Left forelimb (tissue), 1 donor: Measurements from ENCODE around the gene CELA3A.
"Not testable (repeated sequence)": the region's sequence is repeated elsewhere in the genome, so short reads cannot be mapped to it uniquely, and the experiment has no call there.

ENCODE experiments used
- DNase-seq: peaks from one replicate; pipeline ENCODE4 v3.0.0-alpha.2; 2018; ENCODE audit warnings: low spot score

The CELA3A gene

DNA sequence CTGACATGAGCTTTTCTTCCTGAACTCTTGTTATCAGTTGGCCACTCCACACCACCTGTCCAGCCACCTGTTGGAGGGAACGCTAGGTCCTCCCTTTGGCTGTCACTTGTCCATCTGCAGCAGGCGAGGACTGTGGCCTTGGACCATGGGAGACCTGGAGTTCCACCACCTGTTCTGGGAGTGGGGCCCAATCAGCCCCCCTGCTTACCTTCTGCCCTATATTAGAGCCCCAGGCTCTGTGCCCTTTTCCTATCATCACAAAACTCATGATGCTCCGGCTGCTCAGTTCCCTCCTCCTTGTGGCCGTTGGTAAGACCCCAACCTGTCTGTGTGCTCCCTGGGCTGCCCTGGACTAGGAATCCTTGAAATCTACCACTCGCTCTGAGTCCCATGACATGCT, at the start of gene CELA3A:
Gene CELA3A (plus strand): TSS at position 249 of the 400 bp plus-strand sequence. CDS start 18 bp downstream, at position 267.
- no peak for DNase-seq

- DNase-seq = no peak
These were observed 48.5 kb upstream of the CELA3A start for GRCh38 chr1:21952786-21953520.

GRCh38 chr1:21955058-21955457, 46.4 kb upstream of the CELA3A start:
- DNase-seq = no peak

DNA sequence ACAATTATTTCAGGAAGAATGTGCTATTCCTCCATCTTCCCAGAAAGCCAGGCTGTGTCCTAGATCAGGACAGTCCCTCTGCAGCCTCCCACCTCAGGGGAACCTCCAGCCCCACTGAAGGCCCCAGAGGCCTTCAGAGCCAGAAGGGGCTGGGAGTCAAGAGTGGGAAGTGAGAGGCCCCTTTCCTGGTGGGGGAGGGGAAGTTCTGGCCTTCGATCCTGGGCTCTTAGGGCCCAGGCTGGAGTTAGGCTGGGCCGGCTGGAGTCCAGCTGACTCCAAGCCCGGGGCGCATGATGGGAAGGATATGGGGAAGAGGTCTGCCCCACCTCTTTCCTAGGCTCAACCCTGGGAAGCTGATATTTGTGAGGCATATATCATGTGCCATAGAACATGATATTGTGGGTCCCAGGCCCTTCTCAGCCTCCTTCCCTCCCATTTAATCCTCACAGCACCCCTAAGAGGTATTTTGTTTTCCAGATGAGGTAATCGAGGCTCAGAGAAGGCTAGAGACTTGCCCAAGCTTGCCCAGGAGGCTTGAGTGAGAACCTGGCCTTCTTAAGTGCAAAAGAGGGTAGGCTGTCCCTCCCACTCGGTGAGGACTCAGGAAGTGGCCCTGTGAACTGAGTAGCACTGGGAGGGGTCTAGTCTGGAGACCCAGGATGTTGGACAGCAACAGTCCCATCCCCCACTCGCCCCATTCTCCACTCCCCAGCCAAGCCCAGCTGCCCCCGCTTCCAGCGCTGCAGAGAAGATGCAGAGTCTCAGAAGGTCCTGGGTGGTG, 45.8 kb upstream of the CELA3A start:
- DNase-seq = no peak

GRCh38 chr1:21956720-21957552, 44.5 kb upstream of the CELA3A start:
- no peak for DNase-seq

DNA sequence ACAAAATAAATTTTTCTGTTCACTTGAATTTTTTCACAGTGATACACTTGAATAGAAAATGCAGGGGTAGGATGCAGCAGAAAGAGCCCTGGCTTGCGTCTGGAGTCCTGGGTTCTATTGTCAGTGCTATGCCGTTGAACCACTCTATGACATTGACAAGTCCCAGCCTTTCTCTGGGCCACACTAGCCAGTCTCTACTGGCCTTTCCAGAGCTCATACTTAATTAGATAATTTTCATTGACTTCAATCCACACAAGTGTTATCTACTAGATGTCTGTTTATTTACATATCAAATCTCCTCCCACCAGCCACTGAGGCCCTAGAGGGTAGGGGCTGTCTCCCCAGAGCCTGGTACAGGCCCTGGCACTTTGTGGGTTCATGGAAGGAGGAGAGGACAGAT, 40.1 kb upstream of the CELA3A start:
- DNase-seq = no peak

DNA sequence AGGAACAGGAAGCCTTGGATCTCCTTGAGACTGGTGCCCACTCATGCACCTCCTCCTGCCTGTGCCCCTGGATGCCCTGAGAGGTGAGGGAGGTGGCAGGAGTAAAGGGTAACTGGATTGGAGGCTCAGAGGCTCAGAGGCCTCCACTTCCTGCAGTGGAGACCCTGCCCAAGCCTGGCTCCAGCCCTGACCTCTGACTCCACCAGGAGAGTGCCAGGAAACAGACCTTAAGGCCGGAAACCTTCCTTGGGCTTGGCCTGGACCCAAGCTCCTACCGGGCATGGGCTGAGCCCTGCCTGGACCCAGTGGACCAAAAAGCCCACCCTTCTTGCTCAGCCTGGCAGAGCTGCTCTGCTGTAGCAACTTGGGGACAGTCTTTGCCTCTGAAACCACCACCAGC, 39.7 kb upstream of the CELA3A start:
- no peak for DNase-seq

- peak; percentile 83 for DNase-seq
These were observed 37.8 kb upstream of the CELA3A start for GRCh38 chr1:21963477-21964217.

GRCh38 chr1:21966247-21967000, 35.0 kb upstream of the CELA3A start:
- DNase-seq = no peak

GRCh38 chr1:21967216-21967615, 34.2 kb upstream of the CELA3A start:
- DNase-seq = not testable (repeated sequence)

DNA sequence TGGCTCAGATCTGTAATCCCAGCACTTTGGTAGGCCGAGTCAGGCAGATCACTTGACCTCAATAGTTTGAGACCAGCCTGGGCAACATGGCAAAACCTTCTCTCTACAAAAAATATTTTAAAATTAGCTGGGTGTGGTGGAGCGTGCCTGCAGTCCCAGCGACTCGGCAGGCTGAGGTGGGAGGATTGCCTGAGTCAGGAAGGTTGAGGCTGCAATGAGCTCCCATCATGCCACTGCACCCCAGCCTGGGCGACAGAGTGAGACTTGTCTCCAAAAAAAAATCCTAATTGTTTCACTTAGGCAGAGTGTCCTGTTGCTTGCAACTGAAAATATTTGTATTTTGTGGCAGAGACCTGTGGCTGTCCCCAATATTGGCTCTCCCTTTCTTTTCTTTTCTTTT, 32.4 kb upstream of the CELA3A start:
- not testable (repeated sequence) for DNase-seq

- DNase-seq = not testable (repeated sequence)
These were observed 30.9 kb upstream of the CELA3A start for GRCh38 chr1:21970523-21970922.

DNA sequence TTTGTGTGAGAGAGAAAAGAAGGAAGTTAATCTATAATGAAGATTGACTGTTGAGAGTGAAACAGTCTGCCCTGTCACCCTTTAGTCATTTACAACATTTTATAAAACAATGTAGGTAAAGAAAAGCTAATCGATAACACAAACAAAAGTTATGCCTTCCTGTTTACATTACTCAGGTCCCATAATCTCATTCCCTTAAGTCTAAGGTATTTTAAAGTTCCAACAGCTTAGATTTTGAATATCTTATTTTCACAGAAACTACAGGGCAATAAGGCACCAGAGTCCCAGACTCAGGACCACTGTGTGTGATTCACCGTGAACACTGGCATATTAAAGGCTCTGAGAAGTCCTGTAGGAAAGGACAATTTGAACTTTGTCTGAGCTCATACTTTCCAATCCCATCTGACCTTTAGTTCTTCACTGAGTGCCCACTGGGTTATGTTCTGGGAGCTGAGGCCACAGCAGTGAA, 28.4 kb upstream of the CELA3A start:
- DNase-seq = not testable (repeated sequence)

GRCh38 chr1:21973948-21974347, 27.5 kb upstream of the CELA3A start:
- not testable (repeated sequence) for DNase-seq

DNA sequence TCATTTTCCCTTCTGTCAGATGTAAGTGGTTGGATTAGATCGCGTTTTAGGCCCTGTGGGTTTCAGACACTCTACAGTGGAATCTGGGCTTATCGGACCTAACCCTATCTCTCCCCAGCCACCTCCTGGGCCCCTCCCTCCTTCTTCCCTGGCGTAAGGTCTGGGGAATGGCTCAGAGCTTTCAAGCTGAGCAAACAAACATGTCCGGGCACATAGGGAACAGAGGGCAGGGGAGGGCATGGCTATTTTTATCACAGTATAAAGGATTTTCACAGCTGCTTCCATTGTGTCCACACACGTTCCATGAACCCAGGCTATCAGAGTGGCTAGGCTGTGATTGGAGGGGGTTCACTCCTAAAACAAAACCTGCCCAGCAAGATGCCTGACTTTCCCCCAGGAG, 26.8 kb upstream of the CELA3A start:
- not testable (repeated sequence) for DNase-seq

DNA sequence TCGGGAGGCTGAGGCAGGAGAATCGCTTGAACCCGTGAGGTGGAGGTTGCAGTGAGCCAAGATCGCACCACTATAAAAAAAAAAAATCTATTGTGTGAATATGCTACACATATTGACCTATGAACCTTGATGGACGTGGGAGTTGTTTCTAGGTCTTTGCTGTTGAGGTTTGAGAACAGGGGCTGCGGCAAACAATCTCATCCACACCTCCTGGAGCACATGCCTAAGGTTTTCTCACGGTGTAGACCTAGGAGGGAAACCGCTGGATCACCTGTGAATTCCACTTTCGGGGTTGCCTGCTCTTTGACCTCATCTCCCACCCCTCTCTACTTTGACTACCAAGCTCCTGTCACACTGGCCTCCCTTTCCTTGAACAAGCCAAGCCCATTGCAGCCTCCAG, 26.2 kb upstream of the CELA3A start:
- DNase-seq = not testable (repeated sequence)

DNA sequence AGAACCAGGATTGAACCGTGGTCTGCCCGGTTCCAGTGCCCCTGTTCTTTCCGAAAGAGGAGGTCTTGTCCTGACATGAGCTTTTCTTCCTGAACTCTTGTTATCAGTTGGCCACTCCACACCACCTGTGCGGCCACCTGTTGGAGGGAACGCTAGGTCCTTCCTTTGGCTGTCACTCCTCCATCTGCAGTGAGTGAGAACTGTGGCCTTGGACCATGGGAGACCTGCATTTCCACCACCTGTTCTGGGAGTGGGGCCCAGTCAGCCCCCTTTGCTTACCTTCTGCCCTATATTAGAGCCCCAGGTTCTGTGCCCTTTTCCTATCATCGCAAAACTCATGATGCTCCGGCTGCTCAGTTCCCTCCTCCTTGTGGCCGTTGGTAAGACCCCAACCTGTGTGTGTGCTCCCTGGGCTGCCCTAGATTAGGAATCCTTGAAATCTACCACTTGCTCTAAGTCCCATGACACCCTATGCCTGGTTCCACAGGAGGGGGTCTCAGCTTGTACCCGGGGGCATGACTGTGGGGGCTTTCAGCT, 24.7 kb upstream of the CELA3A start, which contains the start of gene CELA3B:
Gene CELA3B (plus strand): TSS at position 320 of the 537 bp plus-strand sequence. CDS start 18 bp downstream, at position 338.
- not testable (repeated sequence) for DNase-seq

GRCh38 chr1:21978209-21978608, 23.2 kb upstream of the CELA3A start:
- not testable (repeated sequence) for DNase-seq

DNA sequence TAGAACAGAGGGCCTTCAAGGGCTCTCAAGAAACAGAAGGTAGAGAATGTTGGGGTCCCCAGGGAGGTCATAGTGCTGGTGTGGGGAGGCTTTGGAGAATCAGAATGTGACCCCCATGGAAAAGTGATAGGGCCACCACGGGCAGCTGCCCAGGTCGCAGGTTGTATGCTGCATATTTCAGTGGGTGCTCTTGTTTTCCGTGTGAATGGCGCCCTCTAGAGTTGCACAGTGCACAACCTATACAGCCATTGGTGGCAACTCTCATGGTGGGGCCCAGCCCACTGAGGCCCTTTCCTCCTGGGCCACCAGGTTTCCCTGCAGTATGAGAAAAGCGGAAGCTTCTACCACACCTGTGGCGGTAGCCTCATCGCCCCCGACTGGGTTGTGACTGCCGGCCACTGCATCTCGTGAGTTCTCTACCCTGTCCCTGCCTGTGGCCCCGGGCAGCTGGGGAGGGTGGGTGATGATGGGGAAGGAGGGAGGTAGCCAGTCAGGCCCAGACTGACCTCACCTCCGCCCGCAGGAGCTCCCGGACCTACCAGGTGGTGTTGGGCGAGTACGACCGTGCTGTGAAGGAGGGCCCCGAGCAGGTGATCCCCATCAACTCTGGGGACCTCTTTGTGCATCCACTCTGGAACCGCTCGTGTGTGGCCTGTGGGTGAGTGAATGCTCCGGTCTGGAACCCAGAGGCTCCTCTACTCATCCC, 20.8 kb upstream of the CELA3A start:
- DNase-seq = not testable (repeated sequence)

- DNase-seq = not testable (repeated sequence)
These were observed 20.2 kb upstream of the CELA3A start for GRCh38 chr1:21981253-21981652.
